Mucosa of descending colon (tissue), 3 donors: ENCODE results near the gene TRPM8. TPM values are rescaled to one million over a fixed set of nuclear protein-coding genes. Genes with fewer than 3 reads are reported as not detected.
A peak's percentile ranks its signal among the peaks of the same experiment; 100 is the strongest.

Experiments used
- ATAC-seq: fragments of 200-7000 bp; cut with Tn5 transposase; one replicate; pipeline ENCODE4 v1.9.1; 2020; ENCODE audit warnings: mild to moderate bottlenecking, moderate library complexity
- DNase-seq, 3 donors: peaks; one replicate each; pipeline ENCODE4 v3.0.0-alpha.2; 2020
- H3K36me3 ChIP-seq: fragments of 200-600 bp; one replicate; pipeline ENCODE4 v1.8.0; 2021; ENCODE audit warnings: low read depth, mild to moderate bottlenecking
- H3K4me1 ChIP-seq: fragments of 200-600 bp; one replicate; pipeline ENCODE4 v1.8.0; 2021; ENCODE audit warnings: low read depth, mild to moderate bottlenecking
- H3K4me3 ChIP-seq: fragments of 200-600 bp; one replicate; pipeline ENCODE4 v1.8.0; 2021; ENCODE audit warnings: mild to moderate bottlenecking
- H3K9me3 ChIP-seq: fragments of 200-600 bp; one replicate; pipeline ENCODE4 v1.8.0; 2021; ENCODE audit warnings: mild to moderate bottlenecking
- CTCF ChIP-seq: fragments of 200-600 bp; IDR thresholded peaks from one replicate; pipeline ENCODE4 v1.8.0; 2022; ENCODE audit warnings: antibody characterized with exemption, mild to moderate bottlenecking
- intact Hi-C, 2 donors: fragments of 100-400 bp; cut with DNase I in 1 of 2; cut with micrococcal nuclease in 1 of 2; formaldehyde crosslinking; loops; one replicate each; pipeline versions ENCODE4 v1.11.0 to v1.11.1; 2022; cut with DNase I, micrococcal nuclease
- total RNA-seq, 3 donors: library from RNA; stranded (reverse); fragmentation: NEBNext Ultra II Directional in 2 of 3; extraction: Animal tissue kit (Norgen Biotek cat#: 25700) in 2 of 3; gene quantifications; one replicate each; pipeline versions ENCODE4 v1.2.1 to v1.2.4, GENCODE V29; 2021 to 2023
- donor health status: DM: no; HTN: no; CAD: no; lungs with moderate emphysema.
- donor health status: DM: no; HTN: no; CAD: no.
- donor health status: DM: no; HTN: yes; CAD: no.

Gene TRPM8
- total RNA-seq, 3 donors from 2014 or later: not detected

- Histone ChIP-seq H3K36me3 (no peaks in the 10 kb centered on the region), H3K4me3 (no peak overlapping the region), H3K4me1 (no peaks in the 10 kb centered on the region), H3K9me3 (no peaks in the 10 kb centered on the region)
- TF ChIP-seq CTCF: no peak
- intact Hi-C loops: no loop called here
- DNase-seq (no peak), ATAC-seq (no peak)
Measured at GRCh38 chr2:234027641-234028040, 110.5 kb downstream of the TRPM8 start.

DNA sequence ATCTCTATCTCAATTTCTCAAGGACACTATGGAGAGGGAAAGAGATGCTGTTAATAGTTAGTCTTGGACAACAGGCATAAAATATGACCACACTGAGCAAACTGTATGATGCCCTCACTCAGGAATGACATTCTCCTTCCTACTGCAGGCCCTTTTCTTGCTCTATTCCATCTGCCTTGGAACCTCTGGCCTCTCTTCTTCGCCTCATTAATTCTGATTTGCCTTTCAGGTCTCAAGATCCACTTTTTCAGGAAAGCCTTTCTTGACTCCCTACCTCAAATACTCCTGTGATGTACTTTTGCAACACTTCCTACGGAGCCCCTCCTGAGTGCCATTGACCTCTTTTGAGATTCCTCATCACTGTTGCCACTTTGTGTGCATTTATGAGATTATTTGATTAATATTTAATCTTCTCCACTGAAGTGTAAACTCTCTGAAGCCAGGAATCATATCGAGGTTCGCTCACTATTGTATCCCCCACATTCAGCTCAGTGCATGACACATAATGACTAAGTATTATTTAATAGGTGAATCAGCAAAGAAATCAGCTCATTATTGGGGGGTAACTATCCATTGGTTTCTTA, 112.1 kb downstream of the TRPM8 start:
- TF ChIP-seq CTCF: no peak
- H3K36me3 ChIP-seq: no peaks in the 10 kb centered on the region
- ATAC-seq: no peak
- peaks cover 7% of the 10 kb centered on the region for H3K9me3 ChIP-seq
- no peak overlapping the region for H3K4me3 ChIP-seq
- no peak for DNase-seq
- H3K4me1 ChIP-seq: no peaks in the 10 kb centered on the region
- intact Hi-C loops: no loop called here

DNA sequence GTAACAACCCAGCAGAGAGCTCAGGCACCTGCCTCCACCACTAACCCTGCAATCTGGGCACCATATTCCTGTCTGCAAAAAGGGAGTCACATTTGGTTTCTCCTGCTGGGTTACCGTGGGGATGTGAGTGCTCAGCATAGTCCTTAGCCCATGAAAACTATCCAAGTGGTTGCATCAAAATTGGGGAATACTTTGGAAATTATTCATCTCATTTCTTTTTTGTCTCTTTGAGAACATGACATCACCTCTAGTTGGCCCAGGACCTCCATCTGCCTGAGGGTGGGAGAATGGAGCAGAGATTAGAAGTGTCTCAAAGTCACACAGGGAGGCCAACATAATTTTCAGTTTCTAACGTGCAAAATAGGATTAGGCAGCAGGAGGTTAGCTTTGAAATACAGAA, 114.0 kb downstream of the TRPM8 start:
- TF ChIP-seq CTCF: no peak
- no peak for DNase-seq
- Histone ChIP-seq H3K36me3 (no peaks in the 10 kb centered on the region), H3K4me3 (no peak overlapping the region), H3K9me3 (peaks cover 7% of the 10 kb centered on the region), H3K4me1 (no peaks in the 10 kb centered on the region)
- no peak for ATAC-seq
- intact Hi-C loops: no loop called here

DNA sequence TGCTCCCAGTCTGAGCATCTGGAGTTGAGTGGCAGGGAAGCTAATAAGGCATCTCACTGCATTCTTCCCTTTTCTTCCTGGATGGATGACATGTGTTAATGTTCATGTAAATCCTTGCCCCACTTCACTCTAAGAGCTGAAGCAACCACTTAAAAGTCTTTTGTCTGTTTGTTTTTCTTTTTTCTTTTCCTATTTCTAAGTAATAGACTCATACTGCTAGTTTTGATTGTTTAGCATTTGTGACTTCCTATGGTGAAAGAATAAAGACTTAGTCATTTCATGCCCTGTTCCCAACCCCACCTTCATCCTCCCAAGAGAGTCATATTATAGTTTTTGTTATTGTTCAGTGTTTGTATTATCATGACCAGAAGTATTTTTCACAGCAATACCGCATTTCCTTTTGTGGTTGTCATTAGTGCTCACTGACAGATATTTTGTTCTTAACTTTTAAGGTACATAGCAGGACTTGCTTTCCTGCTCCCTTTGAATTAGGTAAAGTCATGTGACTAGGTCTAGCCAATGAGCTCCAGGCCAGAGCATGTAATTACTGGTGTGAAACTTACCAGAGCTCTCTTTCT, 115.2 kb downstream of the TRPM8 start:
- no peak for TF ChIP-seq CTCF
- Histone ChIP-seq H3K36me3 (no peaks in the 10 kb centered on the region), H3K4me3 (no peak overlapping the region), H3K4me1 (no peaks in the 10 kb centered on the region), H3K9me3 (peaks cover 9% of the 10 kb centered on the region)
- ATAC-seq (peak; percentile 72), DNase-seq (peak in 1 of 3 donors; percentile 28)
- intact Hi-C loops: no loop called here

DNA sequence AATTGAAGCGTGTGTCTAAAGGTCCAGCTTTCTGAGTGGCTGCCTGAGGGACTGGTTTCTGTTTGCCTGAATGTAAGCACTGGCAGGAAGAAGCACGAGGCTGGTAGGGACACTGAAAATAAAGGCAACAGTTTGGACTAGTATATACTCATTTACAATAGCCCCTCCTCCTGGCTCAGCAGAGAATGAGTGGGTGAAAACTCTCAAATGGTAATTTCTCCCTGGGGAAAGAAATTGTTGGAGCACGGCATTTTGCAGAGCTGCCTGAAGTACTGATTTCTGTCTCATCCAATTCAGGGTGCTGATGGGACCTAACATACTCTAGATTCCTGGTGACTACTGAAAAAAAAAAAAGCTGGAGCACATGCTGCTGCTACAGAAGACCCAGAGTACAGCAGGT, 116.0 kb downstream of the TRPM8 start:
- intact Hi-C loops: no loop called here
- Histone ChIP-seq H3K4me1 (no peaks in the 10 kb centered on the region), H3K9me3 (peaks cover 9% of the 10 kb centered on the region), H3K36me3 (no peaks in the 10 kb centered on the region), H3K4me3 (no peak overlapping the region)
- DNase-seq (no peak), ATAC-seq (no peak)
- no peak for TF ChIP-seq CTCF

GRCh38 chr2:234033885-234034284, 116.7 kb downstream of the TRPM8 start:
- Histone ChIP-seq H3K9me3 (peaks cover 9% of the 10 kb centered on the region), H3K4me1 (no peaks in the 10 kb centered on the region), H3K4me3 (no peak overlapping the region), H3K36me3 (no peaks in the 10 kb centered on the region)
- DNase-seq (no peak), ATAC-seq (no peak)
- intact Hi-C loops: no loop called here
- TF ChIP-seq CTCF: no peak
